ENCODE measurements around the gene ZSCAN5B.

- TF ChIP-seq CTCF (IDR thresholded peaks at IDR 0.05 in 4 of 5, conservative IDR thresholded peaks at IDR 0.05 in 1 of 5): no peak
- TF ChIP-seq POLR2A (IDR thresholded peaks at IDR 0.05): no peak
Measured at GRCh38 chr19:56191711-56192110, 5.9 kb downstream of the ZSCAN5B start.

Data from gastrocnemius medialis (tissue), 4 donors.